ENCODE results near the gene SYNCRIP. TPM values are rescaled to one million over a fixed set of nuclear protein-coding genes. Genes with fewer than 3 reads are reported as not detected.

The SYNCRIP gene
- polyA plus RNA-seq, 1 of the 3 experiments (the other 2 are of a cell fraction): 15.9 TPM

DNA sequence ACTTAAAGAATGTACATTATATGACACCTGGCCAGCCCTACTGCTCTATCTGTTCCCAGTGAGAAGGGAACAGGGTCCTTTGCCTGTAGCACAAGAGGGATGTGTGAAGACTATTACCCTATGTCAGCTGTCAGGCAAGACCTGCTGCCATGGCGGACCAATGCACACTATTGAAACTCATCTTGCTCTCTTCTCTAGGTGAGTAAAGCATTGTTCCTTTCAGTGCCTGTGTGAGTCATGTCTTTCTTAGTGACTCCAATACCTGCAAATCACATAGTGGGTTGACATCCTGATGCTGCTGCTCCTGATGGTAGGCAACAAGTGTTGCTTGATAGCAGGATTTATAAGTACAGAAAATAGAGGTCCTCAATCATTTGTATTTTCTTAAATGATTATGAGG lies 48.8 kb upstream of the SYNCRIP start:
- H3K4me3 ChIP-seq (ENCODE audit: low read depth in 2 of 2, low read length in 1 of 2): no peak overlapping the region
- no peaks in the 10 kb centered on the region for H3K9me2 ChIP-seq
- no peaks in the 10 kb centered on the region for H3K79me2 ChIP-seq (ENCODE audit: insufficient read depth)
- no peaks in the 10 kb centered on the region for H4K20me1 ChIP-seq (ENCODE audit: insufficient read depth)
- no peaks in the 10 kb centered on the region for H3K9me3 ChIP-seq
- TF ChIP-seq, protein P1, sequence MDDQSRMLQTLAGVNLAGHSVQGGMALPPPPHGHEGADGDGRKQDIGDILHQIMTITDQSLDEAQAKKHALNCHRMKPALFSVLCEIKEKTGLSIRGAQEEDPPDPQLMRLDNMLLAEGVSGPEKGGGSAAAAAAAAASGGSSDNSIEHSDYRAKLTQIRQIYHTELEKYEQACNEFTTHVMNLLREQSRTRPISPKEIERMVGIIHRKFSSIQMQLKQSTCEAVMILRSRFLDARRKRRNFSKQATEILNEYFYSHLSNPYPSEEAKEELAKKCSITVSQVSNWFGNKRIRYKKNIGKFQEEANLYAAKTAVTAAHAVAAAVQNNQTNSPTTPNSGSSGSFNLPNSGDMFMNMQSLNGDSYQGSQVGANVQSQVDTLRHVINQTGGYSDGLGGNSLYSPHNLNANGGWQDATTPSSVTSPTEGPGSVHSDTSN (IDR thresholded peaks at IDR 0.05): no peak
- TF ChIP-seq, protein P2, sequence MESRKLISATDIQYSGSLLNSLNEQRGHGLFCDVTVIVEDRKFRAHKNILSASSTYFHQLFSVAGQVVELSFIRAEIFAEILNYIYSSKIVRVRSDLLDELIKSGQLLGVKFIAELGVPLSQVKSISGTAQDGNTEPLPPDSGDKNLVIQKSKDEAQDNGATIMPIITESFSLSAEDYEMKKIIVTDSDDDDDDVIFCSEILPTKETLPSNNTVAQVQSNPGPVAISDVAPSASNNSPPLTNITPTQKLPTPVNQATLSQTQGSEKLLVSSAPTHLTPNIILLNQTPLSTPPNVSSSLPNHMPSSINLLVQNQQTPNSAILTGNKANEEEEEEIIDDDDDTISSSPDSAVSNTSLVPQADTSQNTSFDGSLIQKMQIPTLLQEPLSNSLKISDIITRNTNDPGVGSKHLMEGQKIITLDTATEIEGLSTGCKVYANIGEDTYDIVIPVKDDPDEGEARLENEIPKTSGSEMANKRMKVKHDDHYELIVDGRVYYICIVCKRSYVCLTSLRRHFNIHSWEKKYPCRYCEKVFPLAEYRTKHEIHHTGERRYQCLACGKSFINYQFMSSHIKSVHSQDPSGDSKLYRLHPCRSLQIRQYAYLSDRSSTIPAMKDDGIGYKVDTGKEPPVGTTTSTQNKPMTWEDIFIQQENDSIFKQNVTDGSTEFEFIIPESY (IDR thresholded peaks at IDR 0.05; ENCODE audit: borderline replicate concordance, low read depth): no peak
- TF ChIP-seq POLR2AphosphoS5 (IDR thresholded peaks at IDR 0.05; ENCODE audit: low read depth, low read length) (no peak), CHD2 (IDR thresholded peaks at IDR 0.05; ENCODE audit: low read length, partially characterized antibody) (no peak), RCOR1 (IDR thresholded peaks at IDR 0.05; ENCODE audit: low read length) (no peak), EP300 (IDR thresholded peaks at IDR 0.05; ENCODE audit: borderline replicate concordance in 1 of 2, low read depth in 1 of 2, low read length in 1 of 2) (no peak), GABPA (IDR thresholded peaks at IDR 0.05; ENCODE audit: low read depth) (no peak), FOXM1 (IDR thresholded peaks at IDR 0.05; ENCODE audit: low read depth) (no peak), EZH2phosphoT487 (IDR thresholded peaks at IDR 0.05; ENCODE audit: borderline replicate concordance, low read depth) (no peak), NFIC (IDR thresholded peaks at IDR 0.05; ENCODE audit: borderline replicate concordance) (no peak), TEAD4 (IDR thresholded peaks at IDR 0.05; ENCODE audit: borderline replicate concordance, insufficient read depth) (no peak), MXI1 (IDR thresholded peaks at IDR 0.05; ENCODE audit: low read depth, low read length) (no peak), RAD21 (IDR thresholded peaks at IDR 0.05; ENCODE audit: low read length) (no peak), GATA2 (CRISPR knock-in tag; IDR thresholded peaks at IDR 0.05) (no peak)
- TF ChIP-seq, protein P3, sequence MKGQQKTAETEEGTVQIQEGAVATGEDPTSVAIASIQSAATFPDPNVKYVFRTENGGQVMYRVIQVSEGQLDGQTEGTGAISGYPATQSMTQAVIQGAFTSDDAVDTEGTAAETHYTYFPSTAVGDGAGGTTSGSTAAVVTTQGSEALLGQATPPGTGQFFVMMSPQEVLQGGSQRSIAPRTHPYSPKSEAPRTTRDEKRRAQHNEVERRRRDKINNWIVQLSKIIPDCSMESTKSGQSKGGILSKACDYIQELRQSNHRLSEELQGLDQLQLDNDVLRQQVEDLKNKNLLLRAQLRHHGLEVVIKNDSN (IDR thresholded peaks at IDR 0.05; ENCODE audit: borderline replicate concordance, low read depth): no peak
- H3K36me3 ChIP-seq (replicated peaks in 1 of 2; ENCODE audit: control insufficient read depth in 1 of 2, insufficient read depth in 2 of 2, low read length in 1 of 2): no peaks in the 10 kb centered on the region
- no peaks in the 10 kb centered on the region for H3K27me3 ChIP-seq (ENCODE audit: insufficient read depth)
- 100% methylated on average over 1 of the region's 1 CpG for WGBS (ENCODE audit: low lambda C conversion rate)
- H2AFZ ChIP-seq (ENCODE audit: low read depth): no peak overlapping the region
- no peaks in the 10 kb centered on the region for H3K4me1 ChIP-seq (ENCODE audit: control insufficient read depth in 1 of 2, insufficient read depth in 2 of 2, low read depth in 1 of 2, low read length in 1 of 2)
- H3F3A ChIP-seq (replicated peaks; ENCODE audit: insufficient read depth): no peaks in the 10 kb centered on the region
- H3K9ac ChIP-seq: no peak overlapping the region
- DNase-seq: no peak
- H3K4me2 ChIP-seq: no peak overlapping the region
- ChIA-PET POLR2A (no interaction called here), CTCF (no interaction called here)
- H3K27ac ChIP-seq (ENCODE audit: low read depth in 2 of 2, low read length in 1 of 2): no peak overlapping the region

DNA sequence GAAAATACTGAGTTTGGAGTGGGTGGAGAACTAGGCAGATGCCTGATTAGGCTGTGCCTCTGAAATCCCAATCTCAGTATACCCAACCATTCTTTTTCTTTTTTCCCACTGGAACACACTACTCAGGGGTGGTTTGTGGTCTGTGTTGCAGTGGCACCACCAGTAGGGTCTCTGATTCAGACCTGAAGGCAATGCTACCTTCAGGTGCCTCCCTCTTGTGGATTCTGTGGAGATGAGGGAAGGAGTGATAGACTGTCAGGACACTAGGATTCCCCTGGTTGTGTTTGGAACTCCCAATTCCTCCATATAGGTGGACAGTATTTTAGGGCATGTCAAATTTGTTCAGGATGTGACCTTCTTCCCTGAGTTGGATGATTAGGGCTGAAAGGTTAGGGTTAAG lies 47.4 kb upstream of the SYNCRIP start:
- Histone ChIP-seq H2AFZ (ENCODE audit: low read depth) (no peak overlapping the region), H3K9me2 (no peaks in the 10 kb centered on the region), H3K4me3 (ENCODE audit: low read depth in 2 of 2, low read length in 1 of 2) (no peak overlapping the region), H3K79me2 (ENCODE audit: insufficient read depth) (no peaks in the 10 kb centered on the region), H4K20me1 (ENCODE audit: insufficient read depth) (no peaks in the 10 kb centered on the region), H3K27ac (ENCODE audit: low read depth in 2 of 2, low read length in 1 of 2) (no peak overlapping the region), H3K9me3 (no peaks in the 10 kb centered on the region), H3K4me2 (no peak overlapping the region), H3F3A (replicated peaks; ENCODE audit: insufficient read depth) (no peaks in the 10 kb centered on the region), H3K27me3 (ENCODE audit: insufficient read depth) (no peaks in the 10 kb centered on the region), H3K4me1 (ENCODE audit: control insufficient read depth in 1 of 2, insufficient read depth in 2 of 2, low read depth in 1 of 2, low read length in 1 of 2) (no peaks in the 10 kb centered on the region), H3K36me3 (replicated peaks in 1 of 2; ENCODE audit: control insufficient read depth in 1 of 2, insufficient read depth in 2 of 2, low read length in 1 of 2) (no peaks in the 10 kb centered on the region), H3K9ac (no peak overlapping the region)
- DNase-seq: no peak
- CTCF ChIA-PET: no interaction called here
- POLR2A ChIA-PET: no interaction called here
- TF ChIP-seq RAD21 (IDR thresholded peaks at IDR 0.05; ENCODE audit: low read length) (no peak), RXRA (IDR thresholded peaks at IDR 0.05; ENCODE audit: borderline replicate concordance, low read depth) (no peak), FOSL2 (IDR thresholded peaks at IDR 0.05; ENCODE audit: borderline replicate concordance, low read depth) (no peak), MEF2A (IDR thresholded peaks at IDR 0.05; ENCODE audit: borderline replicate concordance, low read depth) (no peak), NFIC (IDR thresholded peaks at IDR 0.05; ENCODE audit: borderline replicate concordance) (no peak)
- TF ChIP-seq, protein P4, sequence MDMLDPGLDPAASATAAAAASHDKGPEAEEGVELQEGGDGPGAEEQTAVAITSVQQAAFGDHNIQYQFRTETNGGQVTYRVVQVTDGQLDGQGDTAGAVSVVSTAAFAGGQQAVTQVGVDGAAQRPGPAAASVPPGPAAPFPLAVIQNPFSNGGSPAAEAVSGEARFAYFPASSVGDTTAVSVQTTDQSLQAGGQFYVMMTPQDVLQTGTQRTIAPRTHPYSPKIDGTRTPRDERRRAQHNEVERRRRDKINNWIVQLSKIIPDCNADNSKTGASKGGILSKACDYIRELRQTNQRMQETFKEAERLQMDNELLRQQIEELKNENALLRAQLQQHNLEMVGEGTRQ (IDR thresholded peaks at IDR 0.05; ENCODE audit: borderline replicate concordance, low read depth, low read length): no peak
- TF ChIP-seq, protein P5, sequence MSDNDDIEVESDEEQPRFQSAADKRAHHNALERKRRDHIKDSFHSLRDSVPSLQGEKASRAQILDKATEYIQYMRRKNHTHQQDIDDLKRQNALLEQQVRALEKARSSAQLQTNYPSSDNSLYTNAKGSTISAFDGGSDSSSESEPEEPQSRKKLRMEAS (IDR thresholded peaks at IDR 0.05; ENCODE audit: low read depth): no peak
- TF ChIP-seq, protein P6, sequence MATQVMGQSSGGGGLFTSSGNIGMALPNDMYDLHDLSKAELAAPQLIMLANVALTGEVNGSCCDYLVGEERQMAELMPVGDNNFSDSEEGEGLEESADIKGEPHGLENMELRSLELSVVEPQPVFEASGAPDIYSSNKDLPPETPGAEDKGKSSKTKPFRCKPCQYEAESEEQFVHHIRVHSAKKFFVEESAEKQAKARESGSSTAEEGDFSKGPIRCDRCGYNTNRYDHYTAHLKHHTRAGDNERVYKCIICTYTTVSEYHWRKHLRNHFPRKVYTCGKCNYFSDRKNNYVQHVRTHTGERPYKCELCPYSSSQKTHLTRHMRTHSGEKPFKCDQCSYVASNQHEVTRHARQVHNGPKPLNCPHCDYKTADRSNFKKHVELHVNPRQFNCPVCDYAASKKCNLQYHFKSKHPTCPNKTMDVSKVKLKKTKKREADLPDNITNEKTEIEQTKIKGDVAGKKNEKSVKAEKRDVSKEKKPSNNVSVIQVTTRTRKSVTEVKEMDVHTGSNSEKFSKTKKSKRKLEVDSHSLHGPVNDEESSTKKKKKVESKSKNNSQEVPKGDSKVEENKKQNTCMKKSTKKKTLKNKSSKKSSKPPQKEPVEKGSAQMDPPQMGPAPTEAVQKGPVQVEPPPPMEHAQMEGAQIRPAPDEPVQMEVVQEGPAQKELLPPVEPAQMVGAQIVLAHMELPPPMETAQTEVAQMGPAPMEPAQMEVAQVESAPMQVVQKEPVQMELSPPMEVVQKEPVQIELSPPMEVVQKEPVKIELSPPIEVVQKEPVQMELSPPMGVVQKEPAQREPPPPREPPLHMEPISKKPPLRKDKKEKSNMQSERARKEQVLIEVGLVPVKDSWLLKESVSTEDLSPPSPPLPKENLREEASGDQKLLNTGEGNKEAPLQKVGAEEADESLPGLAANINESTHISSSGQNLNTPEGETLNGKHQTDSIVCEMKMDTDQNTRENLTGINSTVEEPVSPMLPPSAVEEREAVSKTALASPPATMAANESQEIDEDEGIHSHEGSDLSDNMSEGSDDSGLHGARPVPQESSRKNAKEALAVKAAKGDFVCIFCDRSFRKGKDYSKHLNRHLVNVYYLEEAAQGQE (IDR thresholded peaks at IDR 0.05; ENCODE audit: low read depth, low read length): no peak

Measured in SK-N-SH (cell line).